Fibroblast of skin of right quadriceps (primary cell): ENCODE measurements around the gene SPAG9.
A peak's percentile ranks its signal among the peaks of the same experiment; 100 is the strongest.

Source experiments
- DNase-seq: peaks from one replicate; pipeline ENCODE4 v3.0.0-alpha.2; 2013

Gene SPAG9

GRCh38 chr17:51120739-51121619 lies at the start of gene SPAG9:
SPAG9 (minus strand) TSS chr17:51120868; CDS start chr17:51120656, 212 bp downstream.
- peak; percentile 98 for DNase-seq

GRCh38 chr17:51169340-51169739 lies 48.7 kb upstream of the SPAG9 start:
- DNase-seq, result no peak

GRCh38 chr17:51166987-51167931 lies 46.6 kb upstream of the SPAG9 start:
- DNase-seq, result peak; percentile 43

- peak; percentile 84 for DNase-seq
Observed at GRCh38 chr17:51166198-51166986, 45.7 kb upstream of the SPAG9 start, which contains the start of gene NME2. NME2 (plus strand) TSS chr17:51166411; CDS start chr17:51166831, 420 bp downstream.

- DNase-seq, result no peak
Observed at GRCh38 chr17:51165680-51166197, 45.1 kb upstream of the SPAG9 start.

- no peak for DNase-seq
Observed at GRCh38 chr17:51164911-51165679, 44.4 kb upstream of the SPAG9 start.

- DNase-seq, result no peak
Observed at GRCh38 chr17:51161541-51161940, 40.9 kb upstream of the SPAG9 start.

- DNase-seq, result no peak
Observed at GRCh38 chr17:51159604-51160003, 38.9 kb upstream of the SPAG9 start.

- DNase-seq, result no peak
Observed at GRCh38 chr17:51155416-51155815, 34.7 kb upstream of the SPAG9 start.

- peak; percentile 15 for DNase-seq
Observed at GRCh38 chr17:51154176-51154575, 33.5 kb upstream of the SPAG9 start.

- peak; percentile 99 for DNase-seq
Observed at GRCh38 chr17:51153210-51154072, 32.8 kb upstream of the SPAG9 start, which contains the start of gene NME1. NME1 (plus strand) TSS chr17:51153559; CDS start chr17:51155655, 2,096 bp downstream.

GRCh38 chr17:51152766-51153209 lies 32.1 kb upstream of the SPAG9 start:
- DNase-seq, result no peak

- DNase-seq, result no peak
Observed at GRCh38 chr17:51150932-51151331, 30.3 kb upstream of the SPAG9 start.

GRCh38 chr17:51149163-51149562 lies 28.5 kb upstream of the SPAG9 start:
- no peak for DNase-seq

- no peak for DNase-seq
Observed at GRCh38 chr17:51147650-51148049, 27.0 kb upstream of the SPAG9 start.

- DNase-seq, result no peak
Observed at GRCh38 chr17:51144266-51145022, 23.8 kb upstream of the SPAG9 start.

GRCh38 chr17:51142597-51142996 lies 21.9 kb upstream of the SPAG9 start:
- no peak for DNase-seq

- DNase-seq, result no peak
Observed at GRCh38 chr17:51135956-51136355, 15.3 kb upstream of the SPAG9 start.

- DNase-seq, result no peak
Observed at GRCh38 chr17:51133365-51133764, 12.7 kb upstream of the SPAG9 start.

- DNase-seq, result no peak
Observed at GRCh38 chr17:51132964-51133319, 12.3 kb upstream of the SPAG9 start.
